Panc1 (cell line): Measurements from ENCODE around the gene IRF2.

Source experiments
- CTCF ChIP-seq: fragments of 450-650 bp; IDR thresholded peaks from 2 replicates; pipeline ENCODE4 v1.5.1; 2017; ENCODE audit warnings: mild to moderate bottlenecking
- POLR2AphosphoS5 ChIP-seq: IDR thresholded peaks from 2 replicates; pipeline ENCODE4 v1.6.1; 2012; ENCODE audit warnings: mild to moderate bottlenecking, low read depth, low read length, moderate library complexity
- REST ChIP-seq, 2 experiments: IDR thresholded peaks; 2 replicates each; pipeline ENCODE4 v1.6.1; 2011 to 2012; ENCODE audit warnings: low read depth in 2 of 2, control low read depth in 1 of 2, low read length in 1 of 2, mild to moderate bottlenecking in 1 of 2, moderate library complexity in 1 of 2; ENCODE audit not compliant: insufficient read depth in 1 of 2
- SIN3A ChIP-seq: IDR thresholded peaks from 2 replicates; pipeline ENCODE4 v1.6.1; 2012; ENCODE audit warnings: low read depth, mild to moderate bottlenecking, low read length, moderate library complexity, borderline replicate concordance; ENCODE audit not compliant: insufficient read depth
- TCF7L2 ChIP-seq: IDR thresholded peaks from 2 replicates; pipeline ENCODE4 v1.6.1; 2011; ENCODE audit warnings: mild to moderate bottlenecking, low read depth, low read length, inconsistent platforms

GRCh38 chr4:184420402-184420801 is 53.9 kb downstream of the IRF2 start:
- TF ChIP-seq CTCF: no peak
- no peak for TF ChIP-seq POLR2AphosphoS5
- TF ChIP-seq TCF7L2: no peak
- no peak for TF ChIP-seq SIN3A
- TF ChIP-seq REST (IDR thresholded peaks at IDR 0.05; ENCODE audit: insufficient read depth in 1 of 2, low read depth in 2 of 2, low read length in 1 of 2): no peak
